Suprapubic skin (tissue), 3 donors: Measurements from ENCODE around the gene LCN15.
"Not testable (repeated sequence)": the region's sequence is repeated elsewhere in the genome, so short reads cannot be mapped to it uniquely, and the experiment has no call there.

Experiments
- EP300 ChIP-seq: sonication (generic); formaldehyde crosslinking; IDR thresholded peaks from one replicate; pipeline ENCODE4 v1.6.1; 2017; ENCODE audit warnings: antibody characterized with exemption
- TF ChIP-seq, protein P1 (sequence below), 2 donors: fragments of 200-600 bp in 1 of 2; fragments of 450-650 bp in 1 of 2; sonication (generic) in 1 of 2; IDR thresholded peaks; one replicate each; pipeline ENCODE4 v1.5.1; 2016 to 2019; ENCODE audit warnings: antibody characterized with exemption in 2 of 2, mild to moderate bottlenecking in 1 of 2, moderate library complexity in 1 of 2

DNA sequence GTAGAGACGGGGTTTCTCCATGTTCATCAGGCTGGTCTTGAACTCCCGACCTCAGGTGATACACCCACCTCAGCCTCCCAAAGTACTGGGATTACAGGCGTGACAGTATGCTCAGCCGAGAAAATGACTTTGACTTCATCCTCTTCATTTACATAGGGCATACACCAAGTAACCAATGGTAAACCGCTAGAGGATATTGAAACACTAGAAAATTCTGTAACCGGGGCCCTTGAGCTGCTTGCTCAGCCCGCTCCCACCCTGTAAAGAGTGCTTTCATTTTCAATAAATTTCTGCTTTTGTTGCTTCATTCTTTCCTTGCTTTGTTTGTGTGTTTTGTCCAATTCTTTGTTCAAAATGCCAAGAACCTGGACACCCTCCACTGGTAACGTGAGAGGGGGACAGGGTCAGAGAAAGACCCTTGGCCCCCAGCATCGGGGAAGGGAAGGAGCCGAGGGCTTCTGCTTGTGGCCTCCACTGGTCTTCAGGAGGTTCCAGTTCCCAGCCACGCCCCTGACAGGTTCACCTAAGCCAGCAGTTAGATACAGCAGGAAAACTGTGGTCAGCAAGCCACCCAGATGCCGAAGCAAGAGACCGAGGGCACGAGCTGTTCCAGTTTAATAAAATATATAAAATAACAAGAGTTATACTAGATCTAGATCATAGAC lies 1.6 kb upstream of the LCN15 start:
- TF ChIP-seq, protein P1, sequence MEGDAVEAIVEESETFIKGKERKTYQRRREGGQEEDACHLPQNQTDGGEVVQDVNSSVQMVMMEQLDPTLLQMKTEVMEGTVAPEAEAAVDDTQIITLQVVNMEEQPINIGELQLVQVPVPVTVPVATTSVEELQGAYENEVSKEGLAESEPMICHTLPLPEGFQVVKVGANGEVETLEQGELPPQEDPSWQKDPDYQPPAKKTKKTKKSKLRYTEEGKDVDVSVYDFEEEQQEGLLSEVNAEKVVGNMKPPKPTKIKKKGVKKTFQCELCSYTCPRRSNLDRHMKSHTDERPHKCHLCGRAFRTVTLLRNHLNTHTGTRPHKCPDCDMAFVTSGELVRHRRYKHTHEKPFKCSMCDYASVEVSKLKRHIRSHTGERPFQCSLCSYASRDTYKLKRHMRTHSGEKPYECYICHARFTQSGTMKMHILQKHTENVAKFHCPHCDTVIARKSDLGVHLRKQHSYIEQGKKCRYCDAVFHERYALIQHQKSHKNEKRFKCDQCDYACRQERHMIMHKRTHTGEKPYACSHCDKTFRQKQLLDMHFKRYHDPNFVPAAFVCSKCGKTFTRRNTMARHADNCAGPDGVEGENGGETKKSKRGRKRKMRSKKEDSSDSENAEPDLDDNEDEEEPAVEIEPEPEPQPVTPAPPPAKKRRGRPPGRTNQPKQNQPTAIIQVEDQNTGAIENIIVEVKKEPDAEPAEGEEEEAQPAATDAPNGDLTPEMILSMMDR (IDR thresholded peaks at IDR 0.05), result not testable (repeated sequence)
- TF ChIP-seq EP300, result not testable (repeated sequence)
